ENCODE results near the gene KCNJ12.
"Not testable (repeated sequence)": the region's sequence is repeated elsewhere in the genome, so short reads cannot be mapped to it uniquely, and the experiment has no call there.

KCNJ12 gene

DNA sequence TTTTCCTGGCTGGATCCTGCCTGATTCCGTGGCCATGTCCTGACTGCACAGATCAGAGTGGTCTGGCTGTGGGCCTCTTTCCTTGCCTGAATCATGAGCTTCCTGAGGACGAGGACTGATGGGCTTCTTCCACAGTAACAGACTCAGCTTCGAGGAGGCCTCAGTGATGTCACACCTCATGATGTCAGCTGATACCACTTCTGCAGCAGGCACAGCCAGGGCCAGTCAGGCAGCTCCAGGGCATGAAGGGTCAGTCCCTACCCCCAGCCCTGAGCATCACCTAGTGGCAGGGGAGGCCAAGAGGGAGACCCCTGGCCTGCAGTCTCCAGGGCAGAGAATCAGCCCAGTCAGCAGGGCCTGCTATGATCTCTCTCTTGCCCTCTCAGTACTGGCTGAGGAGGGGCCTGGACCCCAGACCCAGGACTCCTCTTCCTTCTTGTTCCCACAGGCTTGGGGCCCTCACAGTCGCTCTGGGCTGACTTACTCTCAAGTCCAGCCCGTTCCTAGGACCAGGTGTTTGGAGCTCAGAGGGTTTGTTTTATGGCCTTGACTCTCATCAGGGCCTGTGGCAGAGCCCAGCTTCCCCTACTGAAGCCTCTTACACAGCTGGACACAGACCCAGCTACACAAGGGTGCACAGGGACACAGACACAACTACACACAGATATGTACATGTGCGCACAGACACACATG, 26.7 kb upstream of the KCNJ12 start:
- DNase-seq (ENCODE audit: low spot score), result not testable (repeated sequence)

DNA sequence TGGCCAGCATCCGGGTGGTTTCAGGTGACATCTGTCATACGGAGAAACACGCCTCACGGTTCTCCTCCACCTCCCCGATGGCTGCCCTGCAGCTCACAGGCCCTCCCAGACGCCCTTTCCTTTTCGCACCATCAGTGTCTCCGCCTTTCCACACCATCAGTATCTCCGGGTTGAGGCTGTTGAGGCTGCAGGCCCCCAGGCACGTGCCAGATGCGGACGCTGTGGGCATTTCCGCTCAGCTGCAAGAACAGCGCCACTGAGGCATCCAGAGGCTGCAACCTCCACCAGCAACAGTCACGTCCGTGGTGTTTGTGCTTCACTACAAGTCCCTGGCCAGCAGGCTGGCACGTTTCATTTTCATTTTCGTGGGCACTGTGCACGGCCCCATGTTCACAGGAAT, 25.7 kb upstream of the KCNJ12 start:
- not testable (repeated sequence) for DNase-seq (ENCODE audit: low spot score)

DNA sequence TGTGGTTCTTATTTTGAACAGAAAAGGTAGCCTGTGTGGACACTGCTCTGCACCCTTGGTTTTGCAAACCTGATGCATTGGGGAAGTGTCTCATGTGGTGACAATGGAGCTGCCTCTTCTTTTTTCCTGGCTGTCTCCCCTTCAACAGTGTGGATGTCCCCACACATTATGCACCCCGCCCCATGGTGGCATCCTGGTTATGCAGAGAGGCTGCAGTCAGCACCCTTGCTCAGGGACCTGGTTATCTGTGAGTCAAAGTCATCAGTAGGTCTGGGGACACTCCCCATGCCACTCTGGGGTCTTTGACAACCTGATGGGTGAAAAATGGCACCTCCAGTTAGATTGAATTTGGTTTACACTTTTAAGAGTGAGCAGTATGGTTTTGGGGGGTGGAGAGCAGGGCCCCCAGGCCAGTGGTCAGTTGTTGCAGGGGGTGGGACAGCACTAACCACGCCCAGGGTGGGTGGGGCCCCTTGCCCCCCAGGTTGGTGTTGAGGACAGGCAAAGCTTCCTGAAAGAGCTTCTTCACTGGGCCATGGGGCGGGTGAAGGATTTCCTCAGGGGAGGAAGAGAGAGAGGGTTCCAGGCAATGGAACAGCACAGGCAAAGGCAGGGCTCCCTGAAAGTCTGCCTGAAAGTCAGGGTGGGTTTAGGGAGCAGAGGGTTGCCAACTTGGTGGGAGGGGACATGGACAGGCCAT, 24.6 kb upstream of the KCNJ12 start:
- DNase-seq (ENCODE audit: low spot score), result no peak

GRCh38 chr17:21352221-21352980, 23.8 kb upstream of the KCNJ12 start:
- no peak for DNase-seq (ENCODE audit: low spot score)

- no peak for DNase-seq (ENCODE audit: low spot score)
Observed at GRCh38 chr17:21352981-21353265, 23.2 kb upstream of the KCNJ12 start.

- no peak for DNase-seq (ENCODE audit: low spot score)
Observed at GRCh38 chr17:21353326-21354010, 22.7 kb upstream of the KCNJ12 start.

DNA sequence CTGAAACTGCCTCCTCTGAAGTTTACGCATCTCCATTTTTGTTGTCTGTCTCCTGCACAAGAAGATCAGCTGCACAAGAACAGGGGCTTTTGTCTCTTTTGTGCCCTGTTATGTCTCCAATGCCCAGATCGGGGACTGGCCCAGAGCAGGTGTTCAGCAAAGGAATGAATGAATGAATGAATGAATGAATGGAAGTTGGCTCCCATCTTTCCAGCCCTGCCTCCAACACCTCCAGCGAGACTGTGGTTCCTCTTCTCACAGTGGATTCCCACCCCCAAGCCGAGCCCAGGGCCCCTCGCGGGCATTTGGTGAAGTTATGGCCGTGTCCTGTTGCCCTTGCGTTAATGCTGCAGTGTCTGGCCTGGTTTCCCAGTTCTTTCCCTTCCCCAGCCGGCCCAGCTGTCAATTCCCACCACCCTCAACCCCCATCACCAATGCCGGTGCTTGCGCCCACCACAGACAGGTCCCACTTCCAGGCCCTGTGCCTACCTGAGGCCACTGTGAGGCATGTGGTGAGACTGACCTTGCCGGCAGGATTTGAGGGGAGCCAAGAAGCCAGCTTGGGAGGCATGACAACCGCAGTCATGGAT, 21.3 kb upstream of the KCNJ12 start:
- no peak for DNase-seq (ENCODE audit: low spot score)

- no peak for DNase-seq (ENCODE audit: low spot score)
Observed at GRCh38 chr17:21355586-21355985, 20.6 kb upstream of the KCNJ12 start.

- no peak for DNase-seq (ENCODE audit: low spot score)
Observed at GRCh38 chr17:21356537-21357127, 19.5 kb upstream of the KCNJ12 start.

DNA sequence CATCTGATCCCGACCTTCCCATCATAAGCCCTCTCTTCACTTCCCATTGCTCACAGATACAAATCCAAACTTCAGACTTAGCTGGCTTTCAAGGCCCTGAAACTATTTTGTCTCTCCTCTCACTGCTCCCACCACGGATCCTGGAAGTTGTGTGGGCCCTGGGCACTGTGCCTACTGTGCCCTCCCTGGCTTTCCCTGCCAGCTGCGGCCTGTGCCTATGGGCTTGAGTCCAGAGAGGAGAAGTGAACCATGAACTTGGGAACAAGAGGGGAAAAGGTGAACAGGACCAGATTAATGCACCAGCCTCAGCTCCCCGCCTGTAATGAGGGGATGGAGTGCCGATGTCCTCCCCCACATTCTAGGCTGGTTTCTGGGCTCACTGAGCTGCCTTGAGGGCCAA, 18.9 kb upstream of the KCNJ12 start:
- no peak for DNase-seq (ENCODE audit: low spot score)

DNA sequence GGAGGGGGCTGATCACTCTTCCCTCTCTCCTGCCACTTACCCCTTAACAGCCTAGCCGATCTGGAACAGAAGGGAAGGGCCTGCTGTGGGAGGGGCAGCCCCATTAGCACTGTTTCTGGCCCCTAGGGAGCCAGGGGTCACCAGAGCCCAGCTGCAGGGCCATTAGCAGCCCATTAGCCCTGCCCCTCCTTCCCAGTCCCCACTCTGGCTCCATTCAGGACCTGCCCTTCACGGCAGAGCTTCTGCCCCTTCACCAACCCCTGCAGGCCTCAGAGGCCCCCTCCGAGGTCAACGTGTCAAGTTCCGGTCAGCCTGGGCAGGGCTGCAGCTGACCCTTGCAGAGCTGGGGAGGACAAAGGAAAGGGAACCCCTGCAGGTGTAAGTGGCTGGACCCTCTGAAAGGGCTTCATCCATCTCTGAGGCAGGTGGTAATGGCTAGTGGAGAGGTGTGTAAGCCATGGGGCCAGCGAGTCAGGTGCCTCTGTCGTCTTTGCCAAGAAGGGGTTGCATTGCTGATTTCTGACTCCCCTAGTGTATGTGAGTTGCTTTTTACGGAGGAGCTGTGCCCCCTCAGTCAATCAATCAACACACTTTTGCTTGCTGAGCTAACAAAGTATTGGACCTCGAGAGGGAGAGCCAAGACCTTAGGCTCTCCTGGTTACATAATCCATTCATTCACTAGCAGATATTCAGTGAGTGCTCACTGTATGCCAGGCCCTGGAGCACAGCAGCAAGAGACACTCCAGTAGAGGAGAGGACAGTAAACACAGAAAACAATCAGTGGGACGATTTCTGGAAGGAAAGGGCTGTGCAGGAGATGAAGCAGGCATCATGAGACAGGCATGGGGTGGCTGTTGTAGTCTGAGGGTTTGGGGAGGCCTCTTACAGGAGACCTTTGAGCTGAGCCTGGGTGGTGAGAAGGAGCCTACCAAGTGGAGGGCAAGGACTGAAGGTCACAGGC, 18.2 kb upstream of the KCNJ12 start:
- DNase-seq (ENCODE audit: low spot score), result no peak

GRCh38 chr17:21358682-21359482, 17.3 kb upstream of the KCNJ12 start:
- no peak for DNase-seq (ENCODE audit: low spot score)

- no peak for DNase-seq (ENCODE audit: low spot score)
Observed at GRCh38 chr17:21359483-21359840, 16.7 kb upstream of the KCNJ12 start.

DNA sequence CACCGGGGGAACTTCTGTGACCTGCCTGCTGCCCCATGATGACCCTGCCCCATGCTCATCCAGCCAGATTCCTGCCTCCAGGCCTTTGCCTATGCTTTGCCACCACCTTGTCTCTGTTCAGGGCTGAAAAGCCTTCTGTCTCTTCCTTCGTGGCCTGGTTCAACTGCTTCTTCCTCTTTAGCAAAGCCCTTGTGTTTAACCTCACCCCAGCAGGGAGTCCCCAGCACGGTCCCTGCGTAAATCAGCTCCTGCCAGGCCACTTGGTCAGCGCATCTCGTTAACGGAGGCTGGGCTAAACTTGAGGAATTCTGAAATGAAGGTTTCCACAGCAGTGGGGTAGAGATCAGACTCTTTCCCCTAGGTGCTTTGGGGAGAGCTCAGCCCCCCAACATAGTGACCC, 16.1 kb upstream of the KCNJ12 start:
- no peak for DNase-seq (ENCODE audit: low spot score)

DNA sequence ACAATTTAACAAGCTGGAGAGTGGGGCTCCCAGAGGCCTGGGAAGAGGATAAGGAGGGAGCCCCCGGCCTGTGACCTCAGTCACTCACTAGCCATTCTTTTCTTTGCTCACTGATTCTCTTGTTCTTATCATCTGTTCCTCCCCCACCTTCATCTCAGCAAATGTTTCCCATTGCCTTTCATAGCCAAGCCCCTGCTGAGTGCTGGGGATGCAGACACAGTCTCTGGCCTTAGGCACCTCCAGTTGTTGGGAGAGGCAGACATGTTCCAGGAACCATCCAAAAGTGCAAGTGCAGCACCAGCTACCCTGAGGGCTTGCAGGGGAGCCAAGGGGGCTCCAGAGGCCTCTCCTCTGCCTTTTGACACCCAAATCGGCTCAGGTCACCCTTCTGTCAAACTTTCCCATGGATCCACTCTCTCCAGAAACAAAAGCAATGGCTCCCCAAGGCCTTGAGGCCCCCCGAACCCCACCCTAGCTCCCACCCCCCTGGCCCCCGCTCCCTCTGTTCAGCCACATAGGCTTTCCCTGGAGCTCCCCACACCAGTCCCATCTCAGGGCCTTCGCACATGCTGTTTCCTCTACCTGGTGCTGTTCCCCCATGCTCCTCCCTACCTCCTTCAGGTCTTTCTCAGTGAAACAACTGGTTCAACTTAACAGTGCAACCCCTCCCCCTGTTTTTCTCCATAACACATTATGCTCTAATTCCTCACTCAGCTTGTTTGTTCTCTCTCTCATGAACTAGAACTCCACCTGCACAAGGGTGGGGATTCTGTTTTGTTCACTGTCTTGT, 14.9 kb upstream of the KCNJ12 start:
- DNase-seq (ENCODE audit: low spot score), result no peak

- DNase-seq (ENCODE audit: low spot score), result no peak
Observed at GRCh38 chr17:21362331-21362931, 13.7 kb upstream of the KCNJ12 start.

DNA sequence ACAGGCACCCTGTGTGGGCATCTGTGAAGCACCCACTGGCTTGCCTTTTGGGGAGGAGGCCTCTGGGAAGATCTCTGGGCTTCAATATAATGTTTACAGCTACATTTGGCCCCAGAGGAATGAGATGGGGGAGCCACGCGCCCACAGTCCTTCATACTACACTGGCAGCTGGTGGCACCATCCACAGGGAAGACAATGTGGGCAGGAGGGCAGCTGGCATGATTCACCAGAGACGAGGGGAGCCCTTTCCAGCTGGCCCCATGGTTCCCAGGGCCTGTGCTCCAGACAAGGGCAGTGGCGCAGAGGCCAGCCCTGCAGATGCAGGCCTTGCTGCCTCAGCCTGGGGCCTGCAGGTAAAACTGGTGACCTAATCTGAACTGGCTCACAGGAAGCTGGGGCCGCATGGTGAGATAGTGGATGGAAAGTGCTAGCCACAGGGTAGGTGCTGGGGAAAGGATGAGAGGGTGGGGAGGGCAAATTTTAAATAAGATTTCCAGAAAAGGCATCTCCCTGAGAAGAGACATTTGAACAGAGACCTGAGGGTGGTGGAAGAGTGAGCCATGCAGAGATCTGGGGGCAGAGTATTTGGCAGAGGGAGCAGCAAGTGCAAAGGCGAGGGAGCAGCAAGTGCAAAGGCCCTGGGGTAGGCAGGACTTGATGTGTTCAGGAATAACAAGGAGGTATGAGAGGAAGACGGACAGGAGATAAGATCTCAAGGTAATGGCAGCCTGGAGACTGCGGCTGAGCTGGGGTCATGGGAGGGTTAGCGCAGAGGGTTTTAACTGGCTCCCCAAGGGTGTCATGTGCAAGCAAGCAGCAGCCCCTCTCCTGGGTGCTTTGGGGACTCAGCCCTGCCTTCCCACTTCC, 12.1 kb upstream of the KCNJ12 start:
- DNase-seq (ENCODE audit: low spot score), result no peak

DNA sequence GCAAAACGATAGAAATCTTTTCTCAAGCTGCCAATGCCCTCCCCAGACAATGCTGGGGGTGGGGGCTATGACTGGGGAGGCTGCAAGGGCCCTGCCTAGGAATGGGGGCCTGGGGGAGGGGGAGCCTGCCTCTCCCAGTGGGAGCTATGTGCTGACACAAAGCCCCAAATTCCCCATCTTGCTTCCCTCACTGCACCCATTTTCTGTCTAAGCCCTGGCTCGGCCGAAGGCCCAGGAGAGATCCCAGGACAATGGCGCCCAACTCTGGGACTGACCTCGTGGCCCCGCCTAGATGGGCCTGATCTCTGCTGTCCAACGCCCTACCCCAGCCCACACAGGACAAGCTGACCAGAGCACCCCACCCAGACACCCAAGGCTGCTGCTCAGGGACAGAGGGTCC, 11.1 kb upstream of the KCNJ12 start:
- no peak for DNase-seq (ENCODE audit: low spot score)
